Large intestine (tissue), 3 donors: ENCODE measurements around the gene TRA2B. TPM values are rescaled to one million over a fixed set of nuclear protein-coding genes. Genes with fewer than 3 reads are reported as not detected.
A peak's percentile ranks its signal among the peaks of the same experiment; 100 is the strongest.

Experiments
- DNase-seq, 2 donors: peaks; one replicate each; pipeline versions ENCODE4 v3.0.0 to v3.0.0-alpha.2; 2013
- H3K27ac ChIP-seq: one replicate; pipeline ENCODE4 v1.5.1; 2013; ENCODE audit warnings: low read length
- H3K27me3 ChIP-seq: 2 replicates; pipeline ENCODE4 v1.6.1; 2013; ENCODE audit warnings: low read length; ENCODE audit not compliant: control insufficient read depth, insufficient read depth
- H3K36me3 ChIP-seq: 2 replicates; pipeline ENCODE4 v1.6.1; 2013; ENCODE audit warnings: low read length; ENCODE audit not compliant: control insufficient read depth, insufficient read depth
- H3K4me1 ChIP-seq: one replicate; pipeline ENCODE4 v1.6.1; 2013; ENCODE audit warnings: low read length; ENCODE audit not compliant: control insufficient read depth, insufficient read depth
- H3K4me3 ChIP-seq: one replicate; pipeline ENCODE4 v1.5.1; 2013; ENCODE audit warnings: low read length
- H3K9me3 ChIP-seq: one replicate; pipeline ENCODE4 v1.6.1; 2013; ENCODE audit warnings: mild to moderate bottlenecking, low read depth, low read length, moderate library complexity; ENCODE audit not compliant: control insufficient read depth
- WGBS: methylation state at CpG from one replicate; pipeline ENCODE4 v1.1.5; 2013; ENCODE audit warnings: low lambda C conversion rate; ENCODE audit not compliant: insufficient coverage; 5-methylcytosine and 5-hydroxymethylcytosine counted together
- polyA plus RNA-seq: library from polyadenylated mRNA; unstranded; fragments of 120-200 nt; gene quantifications from one replicate; pipeline ENCODE4 v1.2.1, GENCODE V29; 2013

Gene TRA2B
- polyA plus RNA-seq, 1 donor: 162 TPM

DNA sequence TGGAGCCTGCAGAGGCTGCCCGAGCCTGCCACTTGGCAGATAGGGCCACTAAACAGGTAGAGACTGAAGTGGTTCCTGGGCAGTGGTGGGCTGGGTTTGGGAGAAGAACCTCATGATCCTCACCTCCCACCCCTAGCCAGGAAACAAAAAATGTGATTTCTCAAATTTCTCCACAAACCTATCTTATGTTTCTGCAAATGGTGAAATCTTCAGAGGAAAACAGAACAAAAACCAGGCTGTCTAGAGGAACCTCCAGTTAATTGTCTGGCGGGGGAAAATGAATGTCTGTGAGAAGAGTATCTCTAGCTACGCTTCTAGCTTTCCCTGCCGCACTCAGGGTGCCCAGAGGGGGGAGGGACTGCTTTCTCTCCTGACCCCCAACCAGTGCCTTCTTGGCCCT lies 55.9 kb downstream of the TRA2B start:
- no peak for DNase-seq

DNA sequence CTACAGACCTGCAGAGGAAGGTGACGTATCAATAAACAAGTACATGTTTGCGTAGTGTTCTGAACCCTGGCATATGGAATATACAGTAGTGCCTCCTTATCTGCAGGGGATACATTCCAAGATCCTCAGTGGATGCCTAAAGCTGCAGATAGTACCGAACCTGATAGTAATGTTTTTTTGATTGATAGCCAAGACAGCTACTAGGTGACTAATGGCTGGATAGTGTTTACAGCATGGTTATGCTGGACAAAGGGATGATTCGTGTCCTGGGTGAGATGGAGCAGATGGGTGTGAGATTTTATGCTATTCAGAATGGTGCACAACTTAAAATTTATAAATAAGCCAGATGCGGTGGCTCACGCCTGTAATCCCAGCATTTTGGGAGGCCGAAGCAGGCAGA lies 57.2 kb downstream of the TRA2B start:
- no peaks in the 10 kb centered on the region for H3K4me1 ChIP-seq
- no CpG with 5 or more reads among the region's 7 CpGs for WGBS
- DNase-seq: no peak
- no peaks in the 10 kb centered on the region for H3K27me3 ChIP-seq
- H3K9me3 ChIP-seq: no peaks in the 10 kb centered on the region
- H3K36me3 ChIP-seq: no peaks in the 10 kb centered on the region
- H3K4me3 ChIP-seq: no peak overlapping the region
- H3K27ac ChIP-seq: no peak overlapping the region

More for the DNA sequence above, 55.9 kb downstream of the TRA2B start:
- Histone ChIP-seq H3K27me3 (no peaks in the 10 kb centered on the region), H3K4me1 (no peaks in the 10 kb centered on the region), H3K9me3 (no peaks in the 10 kb centered on the region), H3K36me3 (no peaks in the 10 kb centered on the region), H3K4me3 (no peak overlapping the region), H3K27ac (no peak overlapping the region)
- WGBS: no CpG with 5 or more reads among the region's 4 CpGs

DNA sequence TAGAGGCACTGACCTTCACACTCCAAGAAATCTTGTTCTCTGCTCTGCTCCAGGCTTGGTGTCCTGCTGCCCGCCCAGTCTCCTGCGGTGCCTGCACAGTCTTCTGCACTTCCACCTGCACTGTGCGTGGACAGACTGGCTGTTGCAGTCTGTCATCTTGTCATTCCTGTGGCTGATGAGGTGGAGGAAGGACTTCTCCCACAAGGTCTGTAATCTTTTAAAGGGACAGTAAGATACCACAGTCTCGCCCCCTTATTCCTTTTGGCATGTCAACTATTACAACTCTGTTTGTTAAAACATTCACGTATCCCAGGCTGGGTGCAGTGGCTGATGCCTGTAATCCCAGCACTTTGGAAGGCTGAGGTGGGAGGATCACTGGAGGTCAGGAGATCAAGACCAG lies 58.9 kb downstream of the TRA2B start:
- no peak for DNase-seq
- Histone ChIP-seq H3K27me3 (no peaks in the 10 kb centered on the region), H3K36me3 (no peaks in the 10 kb centered on the region), H3K9me3 (no peaks in the 10 kb centered on the region), H3K4me1 (no peaks in the 10 kb centered on the region), H3K27ac (no peak overlapping the region), H3K4me3 (no peak overlapping the region)
- WGBS: no CpG with 5 or more reads among the region's 5 CpGs

DNA sequence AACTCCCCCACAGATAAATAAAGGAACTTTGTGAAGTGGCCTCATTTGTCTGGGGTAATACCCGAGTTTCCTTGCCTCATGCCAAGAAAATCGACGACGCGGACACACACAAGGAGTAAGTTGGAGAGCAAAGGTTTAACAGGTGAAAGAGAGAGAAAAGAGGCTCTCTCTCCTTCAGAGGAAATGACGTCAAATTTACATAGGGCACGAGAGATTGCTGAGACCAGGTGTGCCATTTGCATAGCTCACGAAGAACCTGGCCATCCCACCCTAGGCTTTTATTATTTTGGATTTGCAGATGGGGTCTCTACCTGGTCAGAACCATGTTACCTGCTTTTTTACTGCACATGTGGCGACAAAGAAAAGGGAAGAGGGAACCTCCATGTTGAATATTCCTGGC lies 63.7 kb downstream of the TRA2B start:
- WGBS: no CpG with 5 or more reads among the region's 9 CpGs
- Histone ChIP-seq H3K36me3 (no peaks in the 10 kb centered on the region), H3K4me1 (no peaks in the 10 kb centered on the region), H3K27me3 (no peaks in the 10 kb centered on the region), H3K27ac (no peak overlapping the region), H3K4me3 (no peak overlapping the region), H3K9me3 (no peaks in the 10 kb centered on the region)
- DNase-seq: no peak

DNA sequence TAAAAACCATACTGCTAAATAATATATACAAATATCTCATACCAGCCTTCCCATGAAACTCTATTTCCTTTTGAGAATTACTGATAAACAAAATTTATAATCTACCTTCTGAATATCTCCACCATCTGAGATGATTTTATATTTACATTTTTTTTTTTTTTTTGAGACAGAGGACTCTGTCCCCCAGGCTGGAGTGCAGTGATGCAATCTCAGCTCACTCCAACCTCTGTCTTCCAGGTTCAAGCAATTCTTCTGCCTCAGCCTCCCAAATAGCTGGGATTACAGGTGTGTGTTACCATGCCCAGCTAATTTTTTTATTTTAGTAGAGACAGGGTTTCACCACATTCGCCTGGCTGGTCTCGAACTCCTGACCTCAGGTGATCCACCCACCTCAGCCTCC lies 70.2 kb downstream of the TRA2B start:
- Histone ChIP-seq H3K4me3 (no peak overlapping the region), H3K27ac (no peak overlapping the region), H3K36me3 (no peaks in the 10 kb centered on the region), H3K4me1 (no peaks in the 10 kb centered on the region), H3K9me3 (no peaks in the 10 kb centered on the region), H3K27me3 (no peaks in the 10 kb centered on the region)
- no peak for DNase-seq
- no CpG with 5 or more reads among the region's 2 CpGs for WGBS

DNA sequence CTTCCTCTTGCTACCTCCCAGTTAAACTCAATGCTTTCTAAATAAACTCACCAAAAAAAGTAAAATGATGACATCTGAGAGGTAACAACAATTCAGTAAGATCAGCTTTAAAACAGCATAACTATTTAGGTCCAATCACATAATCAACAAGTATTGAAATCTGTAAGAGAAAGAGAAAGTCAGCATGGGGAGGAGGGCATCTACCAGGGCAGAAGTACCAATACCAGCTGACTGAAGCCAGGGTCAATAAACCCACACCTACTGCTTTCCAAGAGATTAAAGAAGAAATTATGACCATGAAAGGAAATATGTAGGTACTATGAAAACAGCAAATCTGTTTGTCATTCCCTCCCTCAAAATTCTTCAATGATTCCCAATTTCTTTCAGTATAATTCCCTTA lies 70.8 kb downstream of the TRA2B start:
- H3K36me3 ChIP-seq: no peaks in the 10 kb centered on the region
- H3K4me3 ChIP-seq: no peak overlapping the region

DNA sequence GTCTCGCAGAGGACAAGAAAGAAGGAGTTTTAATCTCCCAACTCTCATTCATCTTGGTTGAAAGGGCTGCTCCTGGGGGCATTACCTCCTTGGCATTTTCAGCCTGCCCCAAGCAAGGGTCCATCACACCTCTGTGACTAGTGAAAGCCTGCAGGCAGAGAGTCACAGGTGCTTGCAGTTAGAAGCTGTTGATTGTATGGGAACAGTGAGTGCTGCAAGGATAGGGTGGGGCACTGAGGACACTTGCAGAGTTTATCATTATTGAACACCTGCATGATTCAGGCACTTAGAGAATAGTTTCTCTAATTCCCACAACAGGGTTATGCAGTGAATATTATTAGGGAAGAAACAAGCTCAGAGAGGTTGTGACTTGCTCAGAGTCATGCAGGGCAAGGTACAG lies 71.3 kb downstream of the TRA2B start:
- Histone ChIP-seq H3K36me3 (no peaks in the 10 kb centered on the region), H3K27ac (no peak overlapping the region), H3K9me3 (no peaks in the 10 kb centered on the region), H3K4me1 (no peaks in the 10 kb centered on the region), H3K27me3 (no peaks in the 10 kb centered on the region), H3K4me3 (no peak overlapping the region)
- DNase-seq: peak; percentile 5 to 14
- WGBS: no CpG with 5 or more reads among the region's 1 CpG

More for the DNA sequence above, 70.8 kb downstream of the TRA2B start:
- H3K27ac ChIP-seq: no peak overlapping the region
- H3K9me3 ChIP-seq: no peaks in the 10 kb centered on the region
- DNase-seq: no peak
- no peaks in the 10 kb centered on the region for H3K27me3 ChIP-seq
- H3K4me1 ChIP-seq: no peaks in the 10 kb centered on the region

Other genes starting within 250 kb of the TRA2B start
- 87.7 TPM for gene IGF2BP2, start 113.0 kb downstream of the TRA2B start, polyA plus RNA-seq
- 5.8 TPM for gene ETV5, start 171.1 kb upstream of the TRA2B start, polyA plus RNA-seq